Colonic mucosa (tissue), 4 donors: ENCODE measurements around the gene SLC25A27. TPM values are rescaled to one million over a fixed set of nuclear protein-coding genes. Genes with fewer than 3 reads are reported as not detected.

ENCODE experiments used
- DNase-seq: peaks from one replicate; pipeline ENCODE4 v3.0.0-alpha.2; 2020
- H3K27ac ChIP-seq: fragments of 200-600 bp; one replicate; pipeline ENCODE4 v1.8.0; 2021
- H3K27me3 ChIP-seq: fragments of 200-600 bp; one replicate; pipeline ENCODE4 v1.8.0; 2021
- H3K36me3 ChIP-seq: fragments of 200-600 bp; one replicate; pipeline ENCODE4 v1.8.0; 2021
- H3K4me1 ChIP-seq: fragments of 200-600 bp; one replicate; pipeline ENCODE4 v1.8.0; 2021; ENCODE audit warnings: mild to moderate bottlenecking
- H3K4me3 ChIP-seq: fragments of 200-600 bp; one replicate; pipeline ENCODE4 v1.8.0; 2021
- H3K9ac ChIP-seq, 2 donors: one replicate each; pipeline ENCODE4 v1.7.0; 2013; ENCODE audit warnings: control low read depth in 2 of 2, low read depth in 2 of 2, low read length in 2 of 2
- H3K9me3 ChIP-seq: fragments of 200-600 bp; one replicate; pipeline ENCODE4 v1.8.0; 2021
- CTCF ChIP-seq: fragments of 200-600 bp; IDR thresholded peaks from one replicate; pipeline ENCODE4 v1.8.0; 2022; ENCODE audit warnings: antibody characterized with exemption, mild to moderate bottlenecking
- intact Hi-C: fragments of 100-400 bp; cut with DNase I; formaldehyde crosslinking; loops from one replicate; pipeline ENCODE4 v1.14.1; 2022
- total RNA-seq, 2 donors: library from RNA; stranded (reverse); fragmentation: NEBNext Ultra II Directional in 1 of 2; extraction: Animal tissue kit (Norgen Biotek cat#: 25700) in 1 of 2; gene quantifications; one replicate each; pipeline ENCODE4 v1.2.1, GENCODE V29; 2021
- donor health status: healthy.
- donor health status: DM: no; HTN: no; CAD: no.
- donor health status: DM: no; HTN: no; CAD: no.

SLC25A27 gene
- total RNA-seq, 2 donors from 2014 or later = 7.1 to 7.6 TPM

- DNase-seq = no peak
- Histone ChIP-seq H3K9ac (peak overlapping the region; percentile 13 to 80), H3K4me1 (no peaks in the 10 kb centered on the region), H3K4me3 (peak overlapping the region; percentile 91), H3K27ac (peak overlapping the region; percentile 64), H3K27me3 (no peaks in the 10 kb centered on the region), H3K9me3 (no peaks in the 10 kb centered on the region), H3K36me3 (no peaks in the 10 kb centered on the region)
- TF ChIP-seq CTCF = no peak
- intact Hi-C loops = no loop called here
Observed at GRCh38 chr6:46652232-46652602, 558 bp upstream of the SLC25A27 start.

- H3K36me3 ChIP-seq = no peaks in the 10 kb centered on the region
- no peaks in the 10 kb centered on the region for H3K27me3 ChIP-seq
- H3K27ac ChIP-seq = peak overlapping the region; percentile 64
- no peaks in the 10 kb centered on the region for H3K4me1 ChIP-seq
- TF ChIP-seq CTCF = no peak
- no peak for DNase-seq
- H3K4me3 ChIP-seq = peak overlapping the region; percentile 91
- intact Hi-C loops = no loop called here
- no peaks in the 10 kb centered on the region for H3K9me3 ChIP-seq
- H3K9ac ChIP-seq = peak overlapping the region; percentile 74 to 80
Observed at GRCh38 chr6:46653439-46654195, 842 bp downstream of the SLC25A27 start.

- peak; percentile 23 for TF ChIP-seq CTCF
- H3K36me3 ChIP-seq = no peaks in the 10 kb centered on the region
- intact Hi-C loops = no loop called here
- no peaks in the 10 kb centered on the region for H3K27me3 ChIP-seq
- H3K9ac ChIP-seq = no peak overlapping the region
- H3K9me3 ChIP-seq = no peaks in the 10 kb centered on the region
- no peaks in the 10 kb centered on the region for H3K4me1 ChIP-seq
- H3K4me3 ChIP-seq = no peak overlapping the region
- no peak overlapping the region for H3K27ac ChIP-seq
- DNase-seq = peak; percentile 34
Observed at GRCh38 chr6:46655803-46656202, 3.0 kb downstream of the SLC25A27 start.

- Histone ChIP-seq H3K9ac (no peak overlapping the region), H3K4me1 (no peaks in the 10 kb centered on the region), H3K9me3 (no peaks in the 10 kb centered on the region), H3K36me3 (no peaks in the 10 kb centered on the region), H3K27me3 (no peaks in the 10 kb centered on the region), H3K4me3 (no peak overlapping the region), H3K27ac (no peak overlapping the region)
- no peak for DNase-seq
- intact Hi-C loops = no loop called here
- TF ChIP-seq CTCF = no peak
Observed at GRCh38 chr6:46657642-46658041, 4.9 kb downstream of the SLC25A27 start.

- H3K9ac ChIP-seq = no peak overlapping the region
- no peak for TF ChIP-seq CTCF
- no peaks in the 10 kb centered on the region for H3K36me3 ChIP-seq
- intact Hi-C loops = no loop called here
- H3K9me3 ChIP-seq = no peaks in the 10 kb centered on the region
- no peak overlapping the region for H3K27ac ChIP-seq
- no peak overlapping the region for H3K4me3 ChIP-seq
- no peaks in the 10 kb centered on the region for H3K27me3 ChIP-seq
- H3K4me1 ChIP-seq = no peaks in the 10 kb centered on the region
- DNase-seq = no peak
Observed at GRCh38 chr6:46661483-46661882, 8.7 kb downstream of the SLC25A27 start.
